HCT116 (cell line): ENCODE measurements around the gene FNDC5. TPM values are rescaled to one million over a fixed set of nuclear protein-coding genes. Genes with fewer than 3 reads are reported as not detected.

ENCODE experiments used
- ATAC-seq: fragments of 200-7000 bp; cut with Tn5 transposase; 2 replicates; pipeline ENCODE4 v1.9.1; 2020; ENCODE audit warnings: mild to moderate bottlenecking, moderate library complexity
- BruUV-seq: library from RNA; stranded (reverse); fragments of 400-500 nt; replicated peaks from 2 replicates; lab custom pipeline; 2021; lab: Mats Ljungman, UMichigan
- CTCF ChIA-PET: fragments of 300-600 bp; sonication (Branson Sonifier 250); formaldehyde crosslinking; loops from one replicate; lab custom pipeline; 2021; ENCODE audit warnings: antibody characterized with exemption; lab: Charles Lee
- POLR2A ChIA-PET: fragments of 300-600, 350-600 bp; sonication (Branson Sonifier 250); formaldehyde crosslinking; loops from one replicate; lab custom pipeline; 2021; ENCODE audit warnings: antibody characterized with exemption; lab: Charles Lee
- RAD21 ChIA-PET, 2 experiments: fragments of 300-600 bp; sonication (Branson Sonifier 250); formaldehyde crosslinking; loops; one replicate each; lab custom pipeline; 2023; ENCODE audit warnings: low total read pairs in 2 of 2; ENCODE audit not compliant: uncharacterized antibody in 2 of 2, unreplicated experiment in 2 of 2, low non-redundant PET in 1 of 2; lab: Charles Lee
- DNase-seq: peaks from one replicate; pipeline ENCODE4 v3.0.0-alpha.2; 2010; ENCODE audit warnings: low read depth, low spot score
- H2AFZ ChIP-seq: fragments of 200-600 bp; shearing (Covaris generic), sonication (generic); 2 replicates; pipeline ENCODE4 v1.6.1; 2017; ENCODE audit warnings: low read depth, mixed run types, mixed read lengths, antibody characterized with exemption, low read length; ENCODE audit not compliant: poor library complexity, severe bottlenecking
- H3K27ac ChIP-seq: 2 replicates; pipeline ENCODE4 v1.5.1; 2012; ENCODE audit warnings: low read depth, low read length
- H3K27me3 ChIP-seq: fragments of 200-600 bp; sonication (generic); 2 replicates; pipeline ENCODE4 v1.6.1; 2016; ENCODE audit warnings: mixed run types, low read length, mixed read lengths; ENCODE audit not compliant: insufficient read depth
- H3K36me3 ChIP-seq, 2 experiments: fragments of 200-500 bp in 1 of 2; fragments of 200-600 bp in 1 of 2; sonication (Bioruptor generic) in 1 of 2; sonication (generic) in 1 of 2; 2 replicates each; pipeline versions ENCODE4 v1.5.1 to v1.6.1; 2014 to 2016; ENCODE audit warnings: low read length in 2 of 2, inconsistent platforms in 1 of 2, mixed read lengths in 1 of 2, mixed run types in 1 of 2; ENCODE audit not compliant: insufficient read depth in 2 of 2, control insufficient read depth in 1 of 2
- H3K4me1 ChIP-seq, 2 experiments: fragments of 200-600 bp in 1 of 2; sonication (generic) in 1 of 2; 2 replicates each; pipeline versions ENCODE4 v1.5.1 to v1.6.1; 2012 to 2017; ENCODE audit warnings: low read length in 2 of 2, inconsistent platforms in 1 of 2, mild to moderate bottlenecking in 1 of 2, mixed read lengths in 1 of 2, mixed run types in 1 of 2, moderate library complexity in 1 of 2; ENCODE audit not compliant: insufficient read depth in 2 of 2, control insufficient read depth in 1 of 2
- H3K4me2 ChIP-seq: fragments of 200-600 bp; sonication (generic); 2 replicates; pipeline ENCODE4 v1.6.1; 2017; ENCODE audit warnings: mixed run types, low read length, mixed read lengths
- H3K4me3 ChIP-seq, 2 experiments: fragments of 200-600 bp in 1 of 2; sonication (generic) in 1 of 2; replicated peaks in 1 of 2; 2 replicates each; pipeline ENCODE4 v1.5.1; 2011 to 2016; ENCODE audit warnings: low read length in 2 of 2, control low read depth in 1 of 2, low read depth in 1 of 2, mild to moderate bottlenecking in 1 of 2, mixed read lengths in 1 of 2, mixed run types in 1 of 2
- H3K79me2 ChIP-seq: fragments of 200-600 bp; sonication (generic); 2 replicates; pipeline ENCODE4 v1.6.1; 2017; ENCODE audit warnings: mild to moderate bottlenecking, mixed run types, low read length, moderate library complexity, mixed read lengths; ENCODE audit not compliant: insufficient read depth
- H3K9ac ChIP-seq: fragments of 200-600 bp; sonication (generic); 2 replicates; pipeline ENCODE4 v1.6.1; 2016; ENCODE audit warnings: low read length, mixed read lengths
- H3K9me2 ChIP-seq: fragments of 200-600 bp; sonication (generic), shearing (Covaris generic); 2 replicates; pipeline ENCODE4 v1.6.1; 2017; ENCODE audit warnings: mixed run types, mild to moderate bottlenecking, moderate library complexity; ENCODE audit not compliant: insufficient read depth
- H3K9me3 ChIP-seq, 2 experiments: fragments of 200-500 bp in 1 of 2; fragments of 200-600 bp in 1 of 2; sonication (Bioruptor generic) in 1 of 2; sonication (generic) in 1 of 2; 2 replicates each; pipeline ENCODE4 v1.6.1; 2014 to 2017; ENCODE audit warnings: low read length in 2 of 2, mixed read lengths in 2 of 2, inconsistent platforms in 1 of 2, low read depth in 1 of 2, mild to moderate bottlenecking in 1 of 2, mixed run types in 1 of 2, moderate library complexity in 1 of 2; ENCODE audit not compliant: control insufficient read depth in 1 of 2, insufficient read depth in 1 of 2
- H4K20me1 ChIP-seq: fragments of 200-600 bp; sonication (generic), shearing (Covaris generic); 2 replicates; pipeline ENCODE4 v1.6.1; 2017; ENCODE audit warnings: mixed run types, mild to moderate bottlenecking, moderate library complexity; ENCODE audit not compliant: insufficient read depth
- CBX3 ChIP-seq: IDR thresholded peaks from 2 replicates; pipeline ENCODE4 v1.6.1; 2012; ENCODE audit warnings: low read depth
- EGR1 ChIP-seq: IDR thresholded peaks from 2 replicates; pipeline ENCODE4 v1.6.1; 2012; ENCODE audit warnings: low read depth
- JUND ChIP-seq: IDR thresholded peaks from 2 replicates; pipeline ENCODE4 v1.6.1; 2012
- POLR2A ChIP-seq: IDR thresholded peaks from 2 replicates; pipeline ENCODE4 v1.7.0; 2011; ENCODE audit warnings: borderline replicate concordance; ENCODE audit not compliant: insufficient read depth, insufficient read length; ENCODE audit errors: extremely low read depth
- SRF ChIP-seq: IDR thresholded peaks from 2 replicates; pipeline ENCODE4 v1.6.1; 2012; ENCODE audit warnings: low read depth
- ZNF274 ChIP-seq: fragments of 200-500 bp; sonication (Bioruptor generic); IDR thresholded peaks from 2 replicates; pipeline ENCODE4 v1.6.1; 2014; ENCODE audit warnings: mild to moderate bottlenecking, low read depth, low read length, inconsistent platforms
- intact Hi-C: fragments of 100-400 bp; cut with micrococcal nuclease; formaldehyde crosslinking; loops from 2 replicates; pipeline ENCODE4 v1.10.0; 2022
- total RNA-seq: library from RNA; stranded (reverse); gene quantifications from one replicate; pipeline ENCODE4 v1.2.1, GENCODE V29; 2021; ENCODE audit not compliant: unreplicated experiment
- TF ChIP-seq, protein P1 (sequence below), 3 experiments: fragments of 200-600 bp in 1 of 3; sonication (generic) in 1 of 3; IDR thresholded peaks in 2 of 3; conservative IDR thresholded peaks in 1 of 3; 2 replicates each; pipeline ENCODE4 v1.5.1; 2012 to 2017; ENCODE audit warnings: low read depth in 2 of 3, low read length in 2 of 3, antibody characterized with exemption in 1 of 3, borderline replicate concordance in 1 of 3, control low read depth in 1 of 3, mild to moderate bottlenecking in 1 of 3, mixed read lengths in 1 of 3, mixed run types in 1 of 3, moderate library complexity in 1 of 3; ENCODE audit not compliant: insufficient read depth in 1 of 3
- TF ChIP-seq, protein P2 (sequence below): IDR thresholded peaks from 2 replicates; pipeline ENCODE4 v1.6.1; 2012; ENCODE audit warnings: low read depth

FNDC5 gene
- total RNA-seq, 1 experiment from 2014 or later: not detected

DNA sequence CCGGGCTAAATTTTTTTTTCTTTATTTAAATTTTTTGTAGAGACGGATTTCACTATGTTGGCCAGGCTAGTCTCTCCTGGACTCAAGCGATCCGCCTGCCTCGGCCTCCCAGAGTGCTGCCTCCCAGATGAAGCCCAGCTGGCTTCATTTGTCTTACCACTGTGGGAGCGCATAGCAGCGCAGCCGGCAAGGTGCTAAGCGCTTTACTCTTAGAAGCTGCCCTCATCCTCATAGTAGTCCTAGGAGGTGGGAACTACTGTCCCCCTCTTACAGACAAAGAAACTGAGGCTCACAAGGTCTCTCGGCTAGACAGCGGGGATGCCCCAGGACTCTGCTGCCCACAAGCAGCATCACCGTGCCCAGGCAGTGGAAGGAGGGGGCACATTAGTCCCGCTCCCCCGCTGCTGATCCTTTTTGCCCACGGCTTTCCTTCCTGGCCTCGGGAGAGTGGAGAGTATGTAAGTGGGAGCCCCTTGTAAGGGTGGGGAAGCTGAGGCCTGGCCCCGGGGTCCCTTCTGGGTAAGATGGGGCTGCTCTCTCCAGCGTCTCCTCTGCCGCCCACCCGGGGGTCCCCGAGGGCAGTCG lies 29.8 kb upstream of the FNDC5 start:
- ATAC-seq (peak; percentile 33), DNase-seq (no peak)
- ChIA-PET CTCF (no interaction called here), POLR2A (no interaction called here), RAD21 (no interaction called here)
- H3K9ac ChIP-seq: peak overlapping the region; percentile 81
- peaks cover 19 to 32% of the 10 kb centered on the region in 2 experiments; a peak in 3 of 4 replicates for H3K4me1 ChIP-seq
- peak overlapping the region; percentile 71 for H3K27ac ChIP-seq
- no peaks in the 10 kb centered on the region for H3K27me3 ChIP-seq
- intact Hi-C loops: loop anchor here (10.0 kb wide), 1 partner anchor 154 kb away; no protein-coding TSS in a partner anchor
- H2AFZ ChIP-seq: no peak overlapping the region
- peaks cover 6% of the 10 kb centered on the region; the same call in 1 of the 2 replicates for H3K79me2 ChIP-seq
- H3K4me3 ChIP-seq: peak overlapping the region; percentile 68 to 83
- H3K9me2 ChIP-seq: no peaks in the 10 kb centered on the region
- peaks cover 0 to 8% of the 10 kb centered on the region in 2 experiments; a peak in 2 of 4 replicates for H3K36me3 ChIP-seq
- H3K9me3 ChIP-seq: no peaks in the 10 kb centered on the region
- H3K4me2 ChIP-seq: peak overlapping the region; percentile 89
- TSS peak; percentile 44 for BruUV-seq
- TF ChIP-seq SRF: no peak
- TF ChIP-seq, protein P1, sequence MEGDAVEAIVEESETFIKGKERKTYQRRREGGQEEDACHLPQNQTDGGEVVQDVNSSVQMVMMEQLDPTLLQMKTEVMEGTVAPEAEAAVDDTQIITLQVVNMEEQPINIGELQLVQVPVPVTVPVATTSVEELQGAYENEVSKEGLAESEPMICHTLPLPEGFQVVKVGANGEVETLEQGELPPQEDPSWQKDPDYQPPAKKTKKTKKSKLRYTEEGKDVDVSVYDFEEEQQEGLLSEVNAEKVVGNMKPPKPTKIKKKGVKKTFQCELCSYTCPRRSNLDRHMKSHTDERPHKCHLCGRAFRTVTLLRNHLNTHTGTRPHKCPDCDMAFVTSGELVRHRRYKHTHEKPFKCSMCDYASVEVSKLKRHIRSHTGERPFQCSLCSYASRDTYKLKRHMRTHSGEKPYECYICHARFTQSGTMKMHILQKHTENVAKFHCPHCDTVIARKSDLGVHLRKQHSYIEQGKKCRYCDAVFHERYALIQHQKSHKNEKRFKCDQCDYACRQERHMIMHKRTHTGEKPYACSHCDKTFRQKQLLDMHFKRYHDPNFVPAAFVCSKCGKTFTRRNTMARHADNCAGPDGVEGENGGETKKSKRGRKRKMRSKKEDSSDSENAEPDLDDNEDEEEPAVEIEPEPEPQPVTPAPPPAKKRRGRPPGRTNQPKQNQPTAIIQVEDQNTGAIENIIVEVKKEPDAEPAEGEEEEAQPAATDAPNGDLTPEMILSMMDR (IDR thresholded peaks at IDR 0.05 in 2 of 3, conservative IDR thresholded peaks at IDR 0.05 in 1 of 3; ENCODE audit: borderline replicate concordance in 1 of 3, insufficient read depth in 1 of 3, low read depth in 2 of 3, low read length in 2 of 3): no peak
- no peak for TF ChIP-seq EGR1
- TF ChIP-seq, protein P2, sequence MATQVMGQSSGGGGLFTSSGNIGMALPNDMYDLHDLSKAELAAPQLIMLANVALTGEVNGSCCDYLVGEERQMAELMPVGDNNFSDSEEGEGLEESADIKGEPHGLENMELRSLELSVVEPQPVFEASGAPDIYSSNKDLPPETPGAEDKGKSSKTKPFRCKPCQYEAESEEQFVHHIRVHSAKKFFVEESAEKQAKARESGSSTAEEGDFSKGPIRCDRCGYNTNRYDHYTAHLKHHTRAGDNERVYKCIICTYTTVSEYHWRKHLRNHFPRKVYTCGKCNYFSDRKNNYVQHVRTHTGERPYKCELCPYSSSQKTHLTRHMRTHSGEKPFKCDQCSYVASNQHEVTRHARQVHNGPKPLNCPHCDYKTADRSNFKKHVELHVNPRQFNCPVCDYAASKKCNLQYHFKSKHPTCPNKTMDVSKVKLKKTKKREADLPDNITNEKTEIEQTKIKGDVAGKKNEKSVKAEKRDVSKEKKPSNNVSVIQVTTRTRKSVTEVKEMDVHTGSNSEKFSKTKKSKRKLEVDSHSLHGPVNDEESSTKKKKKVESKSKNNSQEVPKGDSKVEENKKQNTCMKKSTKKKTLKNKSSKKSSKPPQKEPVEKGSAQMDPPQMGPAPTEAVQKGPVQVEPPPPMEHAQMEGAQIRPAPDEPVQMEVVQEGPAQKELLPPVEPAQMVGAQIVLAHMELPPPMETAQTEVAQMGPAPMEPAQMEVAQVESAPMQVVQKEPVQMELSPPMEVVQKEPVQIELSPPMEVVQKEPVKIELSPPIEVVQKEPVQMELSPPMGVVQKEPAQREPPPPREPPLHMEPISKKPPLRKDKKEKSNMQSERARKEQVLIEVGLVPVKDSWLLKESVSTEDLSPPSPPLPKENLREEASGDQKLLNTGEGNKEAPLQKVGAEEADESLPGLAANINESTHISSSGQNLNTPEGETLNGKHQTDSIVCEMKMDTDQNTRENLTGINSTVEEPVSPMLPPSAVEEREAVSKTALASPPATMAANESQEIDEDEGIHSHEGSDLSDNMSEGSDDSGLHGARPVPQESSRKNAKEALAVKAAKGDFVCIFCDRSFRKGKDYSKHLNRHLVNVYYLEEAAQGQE: no peak
- TF ChIP-seq JUND: no peak
- TF ChIP-seq POLR2A: no peak
- no peak for TF ChIP-seq CBX3
- no peak for TF ChIP-seq ZNF274
- H4K20me1 ChIP-seq: no peaks in the 10 kb centered on the region
